GM23338 (cell line): ENCODE measurements around the gene CACNA2D2. TPM values are rescaled to one million over a fixed set of nuclear protein-coding genes. Genes with fewer than 3 reads are reported as not detected.

Source experiments
- ATAC-seq: fragments of 200-7000 bp; cut with Tn5 transposase; 3 replicates; pipeline ENCODE4 v1.9.1; 2020
- DNase-seq: peaks from one replicate; pipeline ENCODE4 v3.0.0-alpha.2; 2015; ENCODE audit warnings: low spot score
- H2AFZ ChIP-seq: fragments of 200-600 bp; sonication (generic); 2 replicates; pipeline ENCODE4 v1.8.0; 2016; ENCODE audit warnings: antibody characterized with exemption, mild to moderate bottlenecking, moderate library complexity
- H3F3A ChIP-seq: fragments of 200-600 bp; sonication (generic); replicated peaks from 2 replicates; pipeline ENCODE4 v1.8.0; 2017; ENCODE audit warnings: antibody characterized with exemption, mixed run types, low read depth
- H3K27ac ChIP-seq: fragments of 200-600 bp; sonication (generic); 2 replicates; pipeline ENCODE4 v1.6.1; 2016; ENCODE audit warnings: low read depth
- H3K27me3 ChIP-seq: fragments of 200-600 bp; sonication (generic); 2 replicates; pipeline ENCODE4 v1.8.0; 2016; ENCODE audit warnings: mild to moderate bottlenecking, mixed run types, moderate library complexity; ENCODE audit not compliant: insufficient read depth
- H3K36me3 ChIP-seq: fragments of 200-600 bp; sonication (generic); 2 replicates; pipeline ENCODE4 v1.8.0; 2016; ENCODE audit warnings: mild to moderate bottlenecking; ENCODE audit not compliant: insufficient read depth
- H3K4me1 ChIP-seq: fragments of 200-600 bp; sonication (generic); 2 replicates; pipeline ENCODE4 v1.8.0; 2016; ENCODE audit warnings: mild to moderate bottlenecking, moderate library complexity; ENCODE audit not compliant: insufficient read depth
- H3K4me2 ChIP-seq: fragments of 200-600 bp; sonication (generic); 2 replicates; pipeline ENCODE4 v1.7.1; 2017; ENCODE audit warnings: mixed run types
- H3K4me3 ChIP-seq: fragments of 200-600 bp; sonication (generic); 2 replicates; pipeline ENCODE4 v1.6.1; 2016; ENCODE audit warnings: mixed run types
- H3K79me2 ChIP-seq: fragments of 200-600 bp; sonication (generic); replicated peaks from 2 replicates; pipeline ENCODE4 v1.8.0; 2017; ENCODE audit warnings: mild to moderate bottlenecking; ENCODE audit not compliant: insufficient read depth
- H3K9me2 ChIP-seq: fragments of 200-600 bp; sonication (generic); 2 replicates; pipeline ENCODE4 v1.8.0; 2017; ENCODE audit not compliant: insufficient read depth
- H4K20me1 ChIP-seq: fragments of 200-600 bp; sonication (generic); replicated peaks from 2 replicates; pipeline ENCODE4 v1.8.0; 2017; ENCODE audit warnings: mild to moderate bottlenecking; ENCODE audit not compliant: insufficient read depth
- H3K27ac Mint-ChIP-seq: 2 replicates; pipeline ENCODE4 v1.8.0; 2020; ENCODE audit warnings: inconsistent platforms, mild to moderate bottlenecking, moderate library complexity, mixed read lengths
- H3K27me3 Mint-ChIP-seq: 3 replicates; pipeline ENCODE4 v1.8.0; 2022; ENCODE audit warnings: low read depth, mild to moderate bottlenecking, moderate library complexity, mixed read lengths, inconsistent platforms; ENCODE audit not compliant: insufficient read depth, poor library complexity
- H3K36me3 Mint-ChIP-seq: 3 replicates; pipeline ENCODE4 v1.8.0; 2021; ENCODE audit warnings: low read depth, mild to moderate bottlenecking, inconsistent platforms, moderate library complexity, mixed read lengths
- H3K4me1 Mint-ChIP-seq: 3 replicates; pipeline ENCODE4 v1.8.0; 2020; ENCODE audit warnings: mild to moderate bottlenecking, inconsistent platforms, mixed read lengths
- H3K4me3 Mint-ChIP-seq: 3 replicates; pipeline ENCODE4 v1.8.0; 2021; ENCODE audit warnings: moderate library complexity, mild to moderate bottlenecking, inconsistent platforms, mixed read lengths
- H3K9me3 Mint-ChIP-seq: 3 replicates; pipeline ENCODE4 v1.8.0; 2020; ENCODE audit warnings: moderate library complexity, mild to moderate bottlenecking, inconsistent platforms, mixed read lengths
- CREB1 ChIP-seq: fragments of 250-450 bp; sonication (Bioruptor Pico); IDR thresholded peaks from 2 replicates; pipeline ENCODE4 v1.5.0; 2020; ENCODE audit warnings: low read depth, mild to moderate bottlenecking, moderate library complexity
- ETS1 ChIP-seq: IDR thresholded peaks from 2 replicates; pipeline ENCODE4 v1.6.1; 2016; ENCODE audit warnings: antibody characterized with exemption
- EZH2 ChIP-seq: fragments of 200-600 bp; sonication (generic); IDR thresholded peaks from one replicate; pipeline ENCODE4 v1.8.0; 2017; ENCODE audit warnings: antibody characterized with exemption, mild to moderate bottlenecking, low read depth; ENCODE audit not compliant: unreplicated experiment
- JUNB ChIP-seq: IDR thresholded peaks from one replicate; pipeline ENCODE4 v1.6.1; 2016; ENCODE audit warnings: antibody characterized with exemption; ENCODE audit not compliant: unreplicated experiment
- POLR2AphosphoS5 ChIP-seq: IDR thresholded peaks from 2 replicates; pipeline ENCODE4 v1.6.1; 2016; ENCODE audit warnings: antibody characterized with exemption, low read depth
- REST ChIP-seq: IDR thresholded peaks from one replicate; pipeline ENCODE4 v1.6.1; 2018; ENCODE audit warnings: antibody characterized with exemption; ENCODE audit not compliant: unreplicated experiment
- STAT1 ChIP-seq: IDR thresholded peaks from one replicate; pipeline ENCODE4 v1.6.1; 2016; ENCODE audit warnings: antibody characterized with exemption; ENCODE audit not compliant: unreplicated experiment
- ZNF114 ChIP-seq: fragments of 250-450 bp; sonication (Bioruptor Pico); IDR thresholded peaks from 2 replicates; pipeline ENCODE4 v1.5.0; 2020; ENCODE audit warnings: mild to moderate bottlenecking, moderate library complexity
- ZNF462 ChIP-seq: fragments of 250-450 bp; sonication (Bioruptor Pico); IDR thresholded peaks from 2 replicates; pipeline ENCODE4 v1.5.0; 2020; ENCODE audit warnings: mild to moderate bottlenecking, moderate library complexity
- polyA plus RNA-seq: library from polyadenylated mRNA; unstranded; fragments of >200 nt; fragmentation: Nextera tagmentation; extraction: Ambion mirVana; gene quantifications from 2 replicates; pipeline ENCODE4 v1.2.1, GENCODE V29; 2016
- total RNA-seq: library from RNA; depleted of rRNA; stranded (reverse); fragments of >200 nt; shearing (Covaris generic); gene quantifications from 2 replicates; pipeline ENCODE4 v1.2.3, GENCODE V29; 2014

Gene CACNA2D2
- total and polyA plus RNA-seq, 2 experiments from 2014 or later, result 4.7 to 11.4 TPM

GRCh38 chr3:50423543-50423942 is 79.9 kb downstream of the CACNA2D2 start (continued):
- TF ChIP-seq ZNF462 (no peak), REST (no peak), JUNB (no peak)

GRCh38 chr3:50422153-50422552 is 81.3 kb downstream of the CACNA2D2 start:
- no peak overlapping the region for H3K4me3 ChIP-seq
- no peaks in the 10 kb centered on the region for H3K79me2 ChIP-seq
- Mint-ChIP-seq H3K4me1 (peaks cover 11% of the 10 kb centered on the region), H3K9me3 (no peaks in the 10 kb centered on the region), H3K4me3 (no peak overlapping the region), H3K27ac (no peak overlapping the region; the same call in 1 of the 2 replicates), H3K27me3 (peaks cover 22% of the 10 kb centered on the region), H3K36me3 (no peaks in the 10 kb centered on the region)
- H3K36me3 ChIP-seq, result no peaks in the 10 kb centered on the region
- no peak for DNase-seq
- ATAC-seq, result no peak
- H3K4me1 ChIP-seq, result no peaks in the 10 kb centered on the region
- H4K20me1 ChIP-seq, result no peaks in the 10 kb centered on the region
- H3K27me3 ChIP-seq, result no peaks in the 10 kb centered on the region
- no peak overlapping the region for H3K27ac ChIP-seq
- no peaks in the 10 kb centered on the region for H3F3A ChIP-seq
- H3K4me2 ChIP-seq, result no peak overlapping the region
- H3K9me2 ChIP-seq, result no peaks in the 10 kb centered on the region
- no peak overlapping the region for H2AFZ ChIP-seq
- TF ChIP-seq ZNF114, result no peak
- no peak for TF ChIP-seq POLR2AphosphoS5
- no peak for TF ChIP-seq ETS1
- no peak for TF ChIP-seq EZH2
- no peak for TF ChIP-seq STAT1
- no peak for TF ChIP-seq CREB1 (CRISPR knock-in tag)
